OCI-M2 (cell line): ENCODE data around the gene CDKN2C.
"Not testable (repeated sequence)": the region's sequence is repeated elsewhere in the genome, so short reads cannot be mapped to it uniquely, and the experiment has no call there.

Experiments
- DNase-seq: peaks from one replicate; lab custom pipeline; 2025; ENCODE audit not compliant: unreplicated experiment; lab: John Stamatoyannopoulos, UW

Gene CDKN2C

DNA sequence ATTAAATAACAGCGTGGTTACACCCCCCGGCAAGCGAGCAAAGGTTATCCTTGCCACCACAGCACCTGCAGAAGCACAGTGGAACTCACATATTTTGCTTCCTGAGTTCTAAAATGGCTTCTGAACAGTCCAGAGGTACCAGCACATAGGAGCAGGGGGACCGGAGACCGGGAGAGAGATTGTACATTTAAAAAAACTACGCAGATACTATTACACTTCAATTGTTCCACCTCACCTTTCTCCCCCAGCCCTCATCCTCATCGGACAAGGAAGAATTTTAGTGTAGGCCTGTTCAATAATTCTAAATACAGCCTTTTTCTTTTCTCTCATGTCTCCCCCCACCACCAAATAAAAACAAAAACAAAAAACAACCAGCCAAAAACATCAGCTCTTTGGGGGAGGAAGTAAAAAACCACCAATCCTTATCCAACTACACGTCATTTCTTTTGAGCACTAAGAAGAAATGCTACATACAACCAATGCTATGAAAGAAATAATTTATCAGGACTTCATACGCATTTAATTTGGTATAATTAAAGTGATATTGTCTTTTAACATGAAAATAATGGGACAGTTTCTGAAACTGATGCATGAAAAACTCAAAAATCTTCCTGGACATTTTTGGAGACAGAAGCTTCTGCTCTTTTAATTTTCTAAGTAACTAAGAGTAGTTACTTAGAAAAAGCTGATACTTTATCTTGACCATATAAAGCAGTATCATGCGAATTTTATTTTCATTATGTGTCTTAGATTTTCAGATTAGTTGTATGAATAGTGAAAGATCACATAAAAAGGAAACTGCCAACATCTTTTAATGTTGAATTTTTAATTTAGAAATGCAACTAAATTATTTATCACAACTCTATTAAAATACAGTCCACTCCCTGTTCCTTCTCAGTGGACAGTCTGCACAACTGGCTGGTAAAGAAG is 9.1 kb downstream of the CDKN2C start:
- no peak for DNase-seq

GRCh38 chr1:50979937-50980336 is 9.9 kb downstream of the CDKN2C start:
- DNase-seq, result no peak

DNA sequence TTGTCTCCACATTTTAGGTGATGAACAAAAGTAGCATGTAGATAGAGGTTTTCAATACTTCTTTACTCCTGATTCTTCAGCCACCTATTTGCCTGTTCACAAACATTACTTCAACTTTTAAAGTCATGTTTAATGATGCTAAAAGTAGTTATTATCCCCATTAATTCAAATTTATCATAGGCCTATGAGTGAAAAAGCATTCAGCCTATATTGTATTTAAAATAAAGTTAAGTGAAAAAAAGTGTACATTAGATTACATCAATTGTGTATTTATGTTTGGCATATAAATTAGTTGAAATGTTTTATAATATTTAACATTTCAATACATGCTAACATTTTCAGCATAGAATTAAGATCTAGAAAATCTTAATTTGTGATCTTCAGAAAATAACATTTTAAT is 10.5 kb downstream of the CDKN2C start:
- DNase-seq, result no peak

DNA sequence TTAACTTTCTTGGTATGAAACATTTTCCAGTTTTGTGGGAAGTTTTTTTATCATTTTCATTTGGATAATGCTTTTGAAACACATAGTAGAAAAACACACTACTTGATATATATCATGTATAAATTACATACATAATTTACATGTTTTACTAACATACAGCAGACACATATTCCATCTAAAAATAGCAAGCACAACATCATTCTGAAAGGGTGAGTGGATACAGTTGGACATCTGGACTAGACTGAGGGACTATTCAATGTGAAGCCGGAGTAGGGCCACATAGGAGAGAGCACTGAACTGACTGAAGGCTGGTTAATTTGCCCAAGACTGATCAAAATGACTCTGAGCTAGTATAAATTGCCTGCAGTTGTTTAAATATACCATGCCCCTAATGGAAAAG is 11.7 kb downstream of the CDKN2C start:
- no peak for DNase-seq

GRCh38 chr1:50982611-50983010 is 12.6 kb downstream of the CDKN2C start:
- no peak for DNase-seq

GRCh38 chr1:50983219-50983802 is 13.3 kb downstream of the CDKN2C start:
- DNase-seq, result no peak

GRCh38 chr1:50985094-50985493 is 15.0 kb downstream of the CDKN2C start:
- DNase-seq, result no peak

- no peak for DNase-seq
These were observed 16.6 kb downstream of the CDKN2C start for GRCh38 chr1:50986653-50987052.

DNA sequence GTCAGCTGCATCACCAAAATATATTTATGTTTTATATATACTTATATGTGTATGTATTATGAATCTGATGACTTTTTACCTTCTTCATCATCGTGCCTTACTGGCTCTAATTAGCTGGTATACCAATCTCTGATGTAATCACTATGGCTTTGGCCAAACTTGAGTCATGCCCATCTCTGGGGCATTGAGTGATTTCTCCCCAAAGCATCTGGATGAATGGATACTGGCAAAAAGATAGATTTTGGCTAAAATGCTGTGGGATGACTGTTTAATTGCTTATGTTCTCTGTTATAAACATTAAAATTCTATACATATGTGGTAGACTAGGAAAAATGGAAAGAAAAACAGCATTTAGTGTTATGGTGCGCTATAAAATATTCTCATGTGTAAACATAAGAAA is 19.6 kb downstream of the CDKN2C start:
- no peak for DNase-seq

- DNase-seq, result no peak
These were observed 22.7 kb downstream of the CDKN2C start for GRCh38 chr1:50992532-50993318.

- no peak for DNase-seq
These were observed 23.6 kb downstream of the CDKN2C start for GRCh38 chr1:50993645-50994044.

DNA sequence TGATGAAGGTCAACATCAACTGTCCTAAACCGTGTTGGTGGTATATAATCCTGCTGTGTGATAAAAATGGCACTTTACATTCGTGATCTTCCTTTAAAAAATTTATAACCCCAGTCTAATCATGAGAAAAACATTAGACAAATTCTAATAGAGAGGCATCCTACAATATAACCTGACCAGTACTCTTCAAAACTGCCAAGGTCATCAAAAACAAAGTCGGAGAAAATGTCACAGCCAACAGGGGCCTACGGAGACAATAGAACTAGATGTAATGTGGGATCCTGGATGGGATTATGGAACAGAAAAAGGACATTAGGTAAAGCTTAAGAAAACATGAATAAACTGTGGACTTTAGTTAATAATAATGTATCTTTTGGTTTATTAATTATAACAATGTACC is 25.0 kb downstream of the CDKN2C start:
- DNase-seq, result no peak

- DNase-seq, result no peak
These were observed 25.6 kb downstream of the CDKN2C start for GRCh38 chr1:50995651-50996050.

GRCh38 chr1:50996083-50996482 is 26.0 kb downstream of the CDKN2C start:
- no peak for DNase-seq

- DNase-seq, result not testable (repeated sequence)
These were observed 29.3 kb downstream of the CDKN2C start for GRCh38 chr1:50999375-50999774.

DNA sequence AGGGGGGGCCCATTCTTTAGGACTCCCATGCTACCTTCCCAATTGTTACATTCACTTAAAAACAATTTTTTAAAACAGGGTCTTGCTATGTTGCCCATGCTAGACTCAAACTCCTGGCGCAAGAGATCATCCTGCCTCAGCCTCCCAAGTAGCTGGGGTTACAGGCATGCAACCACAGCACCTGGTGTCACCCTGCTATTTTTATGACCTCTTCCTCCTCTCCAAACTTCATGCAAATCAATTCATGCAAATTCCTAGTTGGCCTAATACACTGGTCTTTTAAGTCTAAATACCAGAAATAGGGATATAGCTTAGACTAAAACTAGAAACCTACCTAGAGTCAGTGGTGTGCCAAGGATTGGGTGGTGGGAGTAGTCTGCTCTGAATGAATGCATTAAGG is 30.1 kb downstream of the CDKN2C start:
- no peak for DNase-seq

GRCh38 chr1:51000651-51001050 is 30.6 kb downstream of the CDKN2C start:
- no peak for DNase-seq

DNA sequence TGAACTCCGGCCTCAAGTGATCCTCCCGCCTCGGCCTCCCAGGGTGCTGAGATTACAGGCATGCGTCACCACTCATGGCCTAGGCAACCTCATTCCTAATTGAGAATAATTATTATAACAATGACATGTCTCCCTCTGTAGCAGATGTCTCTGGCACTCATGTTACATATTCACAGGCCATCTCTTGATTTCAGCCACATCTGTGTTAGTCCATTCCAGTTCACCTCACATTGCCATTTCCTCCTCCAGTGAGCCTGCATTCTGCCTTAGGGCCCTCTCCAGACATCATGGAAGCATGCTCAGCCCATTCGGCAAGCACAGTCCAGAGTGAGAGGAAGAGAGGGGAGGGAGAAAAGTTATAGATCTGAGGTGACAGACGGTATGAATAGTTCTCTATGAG is 32.5 kb downstream of the CDKN2C start:
- DNase-seq, result no peak

GRCh38 chr1:51005549-51005948 is 35.5 kb downstream of the CDKN2C start:
- not testable (repeated sequence) for DNase-seq

DNA sequence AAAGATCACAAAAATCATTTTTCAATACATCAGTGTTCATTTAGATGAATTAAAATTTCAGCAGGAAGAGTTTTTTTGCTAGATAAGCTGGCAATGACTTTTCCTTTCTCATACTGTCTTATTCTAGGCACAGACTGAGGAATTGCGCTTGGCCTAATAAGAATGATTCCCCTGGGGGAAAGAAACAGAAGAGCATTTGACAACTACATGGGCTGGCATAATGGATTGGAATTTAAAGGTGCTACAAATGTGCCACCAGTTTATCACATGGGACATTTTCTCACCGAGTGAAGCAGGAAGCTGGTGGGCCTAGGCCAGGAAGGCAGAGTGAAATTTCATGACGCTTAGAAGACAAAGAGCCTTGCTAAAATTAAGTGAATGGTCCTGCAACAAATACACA is 39.3 kb downstream of the CDKN2C start:
- no peak for DNase-seq

- no peak for DNase-seq
These were observed 44.8 kb downstream of the CDKN2C start for GRCh38 chr1:51014878-51015277.

DNA sequence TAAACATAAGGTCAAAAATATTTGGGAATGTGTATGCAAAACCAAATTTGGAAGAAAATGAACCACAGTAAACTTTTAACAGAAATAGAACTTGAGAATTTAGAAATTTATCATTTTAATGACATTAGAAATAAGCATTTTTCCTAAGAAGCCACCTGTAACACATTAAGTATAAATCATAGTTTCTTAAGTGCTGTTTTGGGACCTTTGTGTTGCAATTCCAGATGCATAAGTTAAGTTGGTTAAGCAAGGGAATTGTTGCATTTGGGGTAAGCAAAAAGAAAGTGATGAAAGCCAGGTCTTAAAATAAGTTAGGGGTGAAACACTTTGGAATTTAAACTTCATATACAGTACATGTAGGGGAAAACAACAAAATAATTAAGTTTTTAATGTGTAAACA is 49.8 kb downstream of the CDKN2C start:
- DNase-seq, result no peak
